Astrocyte (in vitro differentiated cells and primary cell): ENCODE data around the gene ENTPD3. TPM values are rescaled to one million over a fixed set of nuclear protein-coding genes. Genes with fewer than 3 reads are reported as not detected.

Experiments used
- DNase-seq: peaks from one replicate; pipeline ENCODE4 v3.0.0-alpha.2; 2010; ENCODE audit warnings: low read depth
- FAIRE-seq: peaks from 2 replicates; lab custom pipeline; 2011; peaks lifted over from hg19 to GRCh38; lab: Jason Lieb, UNC
- H2AFZ ChIP-seq: 2 replicates; pipeline ENCODE4 v1.6.0; 2012; ENCODE audit warnings: low read depth, low read length, inconsistent platforms
- H3K27ac ChIP-seq: 2 replicates; pipeline ENCODE4 v1.5.1; 2011; ENCODE audit warnings: low read depth, low read length, inconsistent platforms
- H3K27me3 ChIP-seq: 2 replicates; pipeline ENCODE4 v1.6.0; 2011; ENCODE audit warnings: low read length, inconsistent platforms; ENCODE audit not compliant: insufficient read depth
- H3K36me3 ChIP-seq: 2 replicates; pipeline ENCODE4 v1.5.1; 2011; ENCODE audit warnings: low read length, inconsistent platforms; ENCODE audit not compliant: insufficient read depth
- H3K4me1 ChIP-seq: 2 replicates; pipeline ENCODE4 v1.5.1; 2011; ENCODE audit warnings: low read length, inconsistent platforms; ENCODE audit not compliant: insufficient read depth
- H3K4me2 ChIP-seq: 2 replicates; pipeline ENCODE4 v1.6.0; 2012; ENCODE audit warnings: low read length, inconsistent platforms
- H3K4me3 ChIP-seq: 2 replicates; pipeline ENCODE4 v1.5.1; 2011; ENCODE audit warnings: low read depth, mild to moderate bottlenecking, low read length, inconsistent platforms; ENCODE audit not compliant: insufficient read depth
- H3K79me2 ChIP-seq: 2 replicates; pipeline ENCODE4 v1.6.0; 2012; ENCODE audit warnings: mild to moderate bottlenecking, low read length, inconsistent platforms; ENCODE audit not compliant: insufficient read depth
- H3K9ac ChIP-seq: 2 replicates; pipeline ENCODE4 v1.6.0; 2012; ENCODE audit warnings: mild to moderate bottlenecking, low read length, inconsistent platforms
- H3K9me3 ChIP-seq: 2 replicates; pipeline ENCODE4 v1.5.1; 2012; ENCODE audit warnings: low read depth, mild to moderate bottlenecking, low read length, inconsistent platforms; ENCODE audit not compliant: insufficient read depth
- H4K20me1 ChIP-seq: 2 replicates; pipeline ENCODE4 v1.6.0; 2012; ENCODE audit warnings: low read length, inconsistent platforms; ENCODE audit not compliant: insufficient read depth
- H3K27ac Mint-ChIP-seq: one replicate; pipeline ENCODE4 v1.8.0; 2021; ENCODE audit warnings: mild to moderate bottlenecking, mixed read lengths; ENCODE audit not compliant: unreplicated experiment
- H3K27me3 Mint-ChIP-seq: one replicate; pipeline ENCODE4 v1.8.0; 2021; ENCODE audit warnings: low read depth, mixed read lengths; ENCODE audit not compliant: unreplicated experiment
- H3K36me3 Mint-ChIP-seq: one replicate; pipeline ENCODE4 v1.8.0; 2021; ENCODE audit warnings: low read depth, mixed read lengths; ENCODE audit not compliant: unreplicated experiment
- H3K4me1 Mint-ChIP-seq: one replicate; pipeline ENCODE4 v1.8.0; 2021; ENCODE audit warnings: low read depth, mixed read lengths; ENCODE audit not compliant: unreplicated experiment
- H3K4me3 Mint-ChIP-seq: one replicate; pipeline ENCODE4 v1.8.0; 2021; ENCODE audit warnings: mild to moderate bottlenecking, moderate library complexity, mixed read lengths; ENCODE audit not compliant: unreplicated experiment
- H3K9me3 Mint-ChIP-seq: one replicate; pipeline ENCODE4 v1.8.0; 2021; ENCODE audit warnings: mild to moderate bottlenecking, mixed read lengths; ENCODE audit not compliant: unreplicated experiment
- CTCF ChIP-seq: IDR thresholded peaks from 2 replicates; pipeline ENCODE4 v1.5.1; 2011; ENCODE audit warnings: low read depth, mild to moderate bottlenecking, inconsistent platforms, low read length, moderate library complexity; ENCODE audit not compliant: insufficient read depth
- EZH2 ChIP-seq: IDR thresholded peaks from 2 replicates; pipeline ENCODE4 v1.6.1; 2012; ENCODE audit warnings: mild to moderate bottlenecking, low read length, inconsistent platforms; ENCODE audit not compliant: insufficient read depth
- total RNA-seq: library from RNA; stranded (reverse); gene quantifications from 2 replicates; pipeline ENCODE4 v1.2.1, GENCODE V29; 2021

Gene ENTPD3
- total RNA-seq, 1 donor from 2014 or later: 0.75 TPM

DNA sequence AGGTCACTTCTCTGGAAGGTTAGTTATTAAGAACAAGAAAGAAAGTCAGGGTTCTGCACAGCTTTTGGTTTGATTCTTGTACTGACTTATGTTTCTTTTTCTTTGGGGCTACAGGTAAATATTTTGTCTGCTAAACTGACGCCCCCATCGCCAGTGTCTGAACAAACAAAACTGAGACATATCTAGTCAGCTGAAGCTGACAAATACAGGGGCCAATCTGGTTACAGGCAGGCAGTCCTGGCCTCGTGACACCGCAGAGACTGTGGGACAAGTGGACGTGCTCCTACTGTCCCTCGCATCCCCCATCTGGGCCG, 65.5 kb downstream of the ENTPD3 start:
- Histone ChIP-seq H3K4me1 (peaks cover 4% of the 10 kb centered on the region), H4K20me1 (no peaks in the 10 kb centered on the region), H3K4me3 (peak overlapping the region; percentile 91), H3K9me3 (no peaks in the 10 kb centered on the region), H3K27ac (peak overlapping the region; percentile 90), H3K9ac (peak overlapping the region; percentile 88), H3K36me3 (no peaks in the 10 kb centered on the region), H2AFZ (peak overlapping the region; percentile 99), H3K27me3 (no peaks in the 10 kb centered on the region), H3K79me2 (peaks cover 5% of the 10 kb centered on the region), H3K4me2 (peak overlapping the region; percentile 93)
- peak overlapping the region; percentile 91 for H3K4me3 Mint-ChIP-seq
- no peak for TF ChIP-seq EZH2
- no peak for TF ChIP-seq CTCF
- H3K36me3 Mint-ChIP-seq: no peaks in the 10 kb centered on the region
- DNase-seq: no peak
- FAIRE-seq: no peak
- peaks cover 2% of the 10 kb centered on the region for H3K4me1 Mint-ChIP-seq
- H3K27me3 Mint-ChIP-seq: no peaks in the 10 kb centered on the region
- peak overlapping the region; percentile 93 for H3K27ac Mint-ChIP-seq
- H3K9me3 Mint-ChIP-seq: no peaks in the 10 kb centered on the region

DNA sequence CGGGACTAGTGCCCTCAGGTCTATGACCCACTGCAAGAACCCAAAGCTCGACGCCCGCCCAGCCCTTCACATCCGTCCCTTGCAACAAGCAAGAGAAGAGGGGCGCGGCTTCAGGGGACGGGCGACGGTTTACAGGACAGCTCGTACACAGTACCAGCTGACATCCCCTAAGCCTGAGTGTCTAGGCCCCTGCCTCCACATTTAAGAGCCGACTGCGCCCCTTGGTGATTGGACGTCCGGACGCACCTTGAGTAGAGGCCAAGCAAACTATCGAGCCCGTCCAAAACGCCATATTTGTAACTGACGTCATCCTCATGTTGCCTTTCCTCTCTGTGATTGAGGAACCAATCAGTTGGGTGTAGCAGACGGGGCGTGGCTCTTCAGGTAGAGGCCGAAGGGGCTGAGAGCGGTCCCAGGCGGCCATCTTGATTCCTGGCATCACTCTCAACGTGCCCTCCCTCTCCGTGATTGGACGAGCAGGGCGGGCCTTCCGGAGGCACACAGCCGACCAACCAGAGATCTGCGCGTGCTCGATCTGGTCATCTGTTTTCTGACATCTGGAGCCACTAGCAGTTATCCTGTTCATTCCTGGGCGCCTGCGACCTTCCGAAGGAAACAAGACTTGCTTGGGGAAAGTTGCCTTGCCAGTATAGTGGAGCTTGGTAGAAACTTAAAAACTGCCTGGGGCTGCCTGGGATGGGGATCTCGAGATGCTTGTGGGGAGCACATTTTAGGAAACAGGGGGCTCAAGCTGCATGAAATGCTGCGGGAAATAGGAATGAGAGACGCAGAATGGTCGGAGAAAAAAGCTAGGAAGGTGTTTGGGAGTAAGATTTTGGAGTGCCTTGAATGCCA, 66.1 kb downstream of the ENTPD3 start:
- Mint-ChIP-seq H3K4me1 (peaks cover 2% of the 10 kb centered on the region), H3K27me3 (no peaks in the 10 kb centered on the region), H3K9me3 (no peaks in the 10 kb centered on the region), H3K36me3 (no peaks in the 10 kb centered on the region), H3K27ac (peak overlapping the region; percentile 93), H3K4me3 (peak overlapping the region; percentile 91)
- Histone ChIP-seq H3K4me1 (peaks cover 4% of the 10 kb centered on the region), H3K4me3 (peak overlapping the region; percentile 91), H4K20me1 (peaks cover 5% of the 10 kb centered on the region), H3K79me2 (peaks cover 11% of the 10 kb centered on the region), H3K36me3 (peaks cover 2% of the 10 kb centered on the region), H3K9me3 (no peaks in the 10 kb centered on the region), H2AFZ (peak overlapping the region; percentile 99), H3K27me3 (no peaks in the 10 kb centered on the region), H3K9ac (peak overlapping the region; percentile 88), H3K27ac (peak overlapping the region; percentile 90), H3K4me2 (peak overlapping the region; percentile 93)
- peak; percentile 60 for FAIRE-seq
- TF ChIP-seq EZH2: no peak
- peak; percentile 97 for DNase-seq

DNA sequence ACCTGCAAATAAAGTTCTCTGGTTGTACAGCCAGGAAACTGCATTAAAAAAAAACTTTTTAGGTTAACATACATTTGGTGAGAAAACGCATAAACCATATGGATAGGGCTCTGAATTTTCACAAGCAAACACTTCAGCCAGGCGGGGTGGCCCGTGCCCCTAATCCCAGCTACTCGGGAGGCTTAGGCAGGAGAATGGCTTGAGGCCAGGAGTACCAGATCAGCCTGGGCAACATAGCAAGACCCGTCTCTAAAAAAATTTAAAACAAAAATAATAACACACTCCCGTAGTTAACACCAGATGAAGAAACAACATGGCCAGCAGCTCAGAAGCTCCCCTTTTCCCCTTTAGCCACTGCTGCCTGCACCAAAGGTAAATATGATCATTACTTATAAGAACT, 66.9 kb downstream of the ENTPD3 start:
- DNase-seq: no peak
- Histone ChIP-seq H3K4me3 (peak overlapping the region; percentile 91), H2AFZ (no peak overlapping the region), H3K36me3 (peaks cover 10% of the 10 kb centered on the region), H3K27ac (no peak overlapping the region), H3K4me2 (peak overlapping the region; percentile 93), H4K20me1 (peaks cover 13% of the 10 kb centered on the region), H3K4me1 (peaks cover 9% of the 10 kb centered on the region), H3K9ac (peak overlapping the region; percentile 88), H3K79me2 (peaks cover 19% of the 10 kb centered on the region), H3K9me3 (no peaks in the 10 kb centered on the region), H3K27me3 (no peaks in the 10 kb centered on the region)
- peak overlapping the region; percentile 91 for H3K4me3 Mint-ChIP-seq
- no peak for FAIRE-seq
- peaks cover 7% of the 10 kb centered on the region for H3K4me1 Mint-ChIP-seq
- H3K27ac Mint-ChIP-seq: no peak overlapping the region
- no peaks in the 10 kb centered on the region for H3K9me3 Mint-ChIP-seq
- no peaks in the 10 kb centered on the region for H3K27me3 Mint-ChIP-seq
- no peak for TF ChIP-seq EZH2
- H3K36me3 Mint-ChIP-seq: peaks cover 7% of the 10 kb centered on the region
